Spinal cord (tissue), 10 donors: ENCODE data around the gene IL9. TPM values are rescaled to one million over a fixed set of nuclear protein-coding genes. Genes with fewer than 3 reads are reported as not detected.

Experiments
- DNase-seq, 6 donors: peaks; one replicate each; pipeline versions ENCODE4 v3.0.0 to v3.0.0-alpha.2; 2013 to 2015; ENCODE audit warnings: low spot score in 6 of 6, low read depth in 4 of 6
- H3K27ac ChIP-seq: one replicate; pipeline ENCODE4 v1.5.1; 2013; ENCODE audit warnings: low read depth, low read length, control low read depth
- H3K27me3 ChIP-seq: one replicate; pipeline ENCODE4 v1.6.1; 2013; ENCODE audit warnings: low read length; ENCODE audit not compliant: control insufficient read depth, insufficient read depth
- H3K36me3 ChIP-seq: one replicate; pipeline ENCODE4 v1.6.1; 2013; ENCODE audit warnings: low read length; ENCODE audit not compliant: control insufficient read depth, insufficient read depth
- H3K4me1 ChIP-seq: one replicate; pipeline ENCODE4 v1.6.1; 2013; ENCODE audit warnings: low read length; ENCODE audit not compliant: control insufficient read depth, insufficient read depth
- H3K4me3 ChIP-seq: one replicate; pipeline ENCODE4 v1.5.1; 2013; ENCODE audit warnings: low read depth, low read length, control low read depth
- H3K9me3 ChIP-seq: one replicate; pipeline ENCODE4 v1.6.1; 2013; ENCODE audit warnings: low read length; ENCODE audit not compliant: control insufficient read depth, insufficient read depth
- WGBS: methylation state at CpG from one replicate; pipeline ENCODE4 v1.1.5; 2013; ENCODE audit warnings: missing lambda C conversion rate; ENCODE audit not compliant: insufficient coverage; 5-methylcytosine and 5-hydroxymethylcytosine counted together
- long read RNA-seq, 4 donors: transcript quantifications; one replicate each; lab custom pipeline, GENCODE V29; 2026
- polyA plus RNA-seq, 2 donors: library from polyadenylated mRNA; unstranded; fragments of 120-200 nt; gene quantifications; one replicate each; pipeline ENCODE4 v1.2.1, GENCODE V29; 2013; ENCODE audit not compliant: insufficient read length in 2 of 2
- total RNA-seq, 2 donors: library from RNA; depleted of rRNA in 1 of 2; stranded (reverse); fragments of 120-200 nt in 1 of 2; fragments of >200 nt in 1 of 2; gene quantifications; one replicate each; pipeline versions ENCODE4 v1.2.3 to v1.2.4, GENCODE V29; 2013 to 2014
- donor health status: healthy.

Gene IL9
- total RNA-seq: not detected
- polyA plus RNA-seq: 1 to 10 TPM; 1.0 to 1.3 TPM
- long read RNA-seq, donor 1: 0 reads
- long read RNA-seq, donor 2: 0 reads
- long read RNA-seq, donor 3: 0 reads
- long read RNA-seq, donor 4: 0 reads

DNA sequence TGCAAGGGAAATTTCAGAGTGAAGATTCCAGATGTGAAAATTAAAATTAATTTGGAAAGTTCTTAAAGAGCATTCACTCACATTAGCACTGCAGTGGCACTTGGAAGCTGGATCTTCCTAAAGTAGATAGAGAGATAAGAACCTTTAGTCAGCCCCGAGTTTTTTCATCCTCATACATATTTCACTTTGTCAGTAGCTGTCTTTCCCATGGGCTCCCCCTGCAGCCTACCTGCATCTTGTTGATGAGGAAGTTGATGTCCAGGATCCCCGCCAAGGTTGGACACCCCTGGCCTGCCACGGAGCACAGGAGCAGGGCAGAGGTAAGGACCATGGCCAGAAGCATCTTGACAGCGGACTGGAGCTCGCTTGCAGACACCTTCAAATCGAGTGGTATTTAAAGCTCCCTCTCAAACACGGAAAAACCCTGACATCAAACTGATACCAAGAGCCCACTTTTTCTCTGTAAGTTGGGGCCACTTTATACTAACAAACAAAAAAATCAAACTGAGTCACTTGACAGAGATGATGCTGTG is at the start of gene IL9:
TSS of gene IL9 (minus strand) at position 368 of the 533 bp plus-strand sequence. CDS start at position 343, 25 bp downstream.
- Histone ChIP-seq H3K36me3 (no peaks in the 10 kb centered on the region), H3K4me3 (no peak within 1 kb of the TSS), H3K9me3 (no peaks in the 10 kb centered on the region), H3K4me1 (peaks cover 3% of the 10 kb centered on the region), H3K27me3 (no peaks in the 10 kb centered on the region), H3K27ac (no peak within 1 kb of the TSS)
- 78% methylated on average over 5 of the region's 7 CpGs for WGBS
- DNase-seq: no peak

DNA sequence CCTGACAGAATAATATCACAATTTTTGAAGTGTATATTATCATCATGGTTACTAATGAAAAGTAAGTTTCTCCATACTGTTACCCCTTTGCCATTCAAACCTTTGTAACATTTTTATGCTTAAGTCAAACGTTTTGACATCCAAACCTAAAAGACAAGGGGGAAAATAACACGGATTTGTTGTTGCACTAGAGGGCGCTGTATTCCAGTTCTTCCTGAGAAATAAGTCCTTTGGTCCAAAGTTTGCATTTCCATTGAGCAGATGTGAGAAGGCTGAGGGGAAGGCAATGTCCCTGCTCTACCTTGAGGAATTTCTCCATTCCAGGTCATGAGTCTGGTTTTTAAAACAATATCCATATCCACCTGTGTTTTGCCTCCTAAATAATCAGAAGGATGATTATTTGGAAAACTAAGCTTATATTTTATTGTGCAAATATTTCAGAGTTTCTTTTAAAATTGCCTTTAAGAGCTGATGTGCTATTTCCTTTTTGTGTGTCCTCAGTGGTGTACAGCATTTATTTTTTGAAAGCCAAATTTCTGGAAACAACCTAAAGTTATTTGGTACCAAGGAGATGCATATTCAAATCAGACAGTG is 49.4 kb upstream of the IL9 start:
- Histone ChIP-seq H3K4me3 (no peak overlapping the region), H3K9me3 (no peaks in the 10 kb centered on the region), H3K4me1 (no peaks in the 10 kb centered on the region), H3K36me3 (no peaks in the 10 kb centered on the region), H3K27me3 (no peaks in the 10 kb centered on the region), H3K27ac (no peak overlapping the region)
- 0% methylated on average over 2 of the region's 3 CpGs for WGBS
- DNase-seq: peak; percentile 29 to 95 (median 65)

GRCh38 chr5:135944564-135944963 is 48.9 kb upstream of the IL9 start:
- no peaks in the 10 kb centered on the region for H3K9me3 ChIP-seq
- no peak for DNase-seq
- H3K27me3 ChIP-seq: no peaks in the 10 kb centered on the region

DNA sequence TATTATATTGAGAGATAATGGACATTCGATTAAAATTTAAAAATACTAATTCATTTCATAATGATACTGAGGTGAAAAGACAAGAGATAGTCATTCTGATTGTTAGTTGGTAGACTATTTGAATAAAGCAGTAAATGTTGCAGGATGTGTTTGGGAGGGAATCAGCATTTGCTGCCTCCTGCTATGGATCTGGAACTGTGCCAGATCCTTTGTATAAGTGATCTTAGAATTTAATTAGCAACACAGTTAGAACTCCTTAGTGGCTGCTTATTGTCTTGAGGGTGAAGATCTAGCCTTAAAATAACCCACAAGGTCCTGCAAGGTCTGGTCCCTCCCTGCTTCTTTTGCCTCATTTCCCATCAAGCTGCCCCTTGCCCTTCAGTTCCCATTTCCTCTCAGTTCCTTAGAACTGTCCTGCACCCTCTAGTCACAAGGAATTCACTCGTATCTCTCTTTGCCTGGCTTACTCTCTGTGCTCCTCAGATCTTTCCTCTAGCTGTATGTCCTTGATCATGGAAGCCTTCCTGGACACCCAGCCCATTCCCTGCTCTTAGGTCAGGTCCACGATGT is 46.6 kb upstream of the IL9 start:
- H3K27ac ChIP-seq: no peak overlapping the region
- H3K4me3 ChIP-seq: no peak overlapping the region
- H3K36me3 ChIP-seq: no peaks in the 10 kb centered on the region
- WGBS: 70% methylated on average over 2 of the region's 3 CpGs
- H3K4me1 ChIP-seq: no peaks in the 10 kb centered on the region
- H3K27me3 ChIP-seq: peaks cover 3% of the 10 kb centered on the region
- DNase-seq: peak in 2 of 6 donors; percentile 54 to 79
- no peaks in the 10 kb centered on the region for H3K9me3 ChIP-seq

More at GRCh38 chr5:135944564-135944963, 48.9 kb upstream of the IL9 start:
- no peaks in the 10 kb centered on the region for H3K4me1 ChIP-seq
- no peak overlapping the region for H3K27ac ChIP-seq
- H3K4me3 ChIP-seq: no peak overlapping the region
- no peaks in the 10 kb centered on the region for H3K36me3 ChIP-seq

- Histone ChIP-seq H3K27me3 (peaks cover 3% of the 10 kb centered on the region), H3K27ac (no peak overlapping the region), H3K9me3 (no peaks in the 10 kb centered on the region), H3K4me3 (no peak overlapping the region), H3K4me1 (no peaks in the 10 kb centered on the region), H3K36me3 (no peaks in the 10 kb centered on the region)
- peak in 1 of 6 donors; percentile 72 for DNase-seq
- WGBS: 90% methylated on average over 2 of the region's 2 CpGs
Measured at GRCh38 chr5:135941711-135942110, 46.1 kb upstream of the IL9 start.

DNA sequence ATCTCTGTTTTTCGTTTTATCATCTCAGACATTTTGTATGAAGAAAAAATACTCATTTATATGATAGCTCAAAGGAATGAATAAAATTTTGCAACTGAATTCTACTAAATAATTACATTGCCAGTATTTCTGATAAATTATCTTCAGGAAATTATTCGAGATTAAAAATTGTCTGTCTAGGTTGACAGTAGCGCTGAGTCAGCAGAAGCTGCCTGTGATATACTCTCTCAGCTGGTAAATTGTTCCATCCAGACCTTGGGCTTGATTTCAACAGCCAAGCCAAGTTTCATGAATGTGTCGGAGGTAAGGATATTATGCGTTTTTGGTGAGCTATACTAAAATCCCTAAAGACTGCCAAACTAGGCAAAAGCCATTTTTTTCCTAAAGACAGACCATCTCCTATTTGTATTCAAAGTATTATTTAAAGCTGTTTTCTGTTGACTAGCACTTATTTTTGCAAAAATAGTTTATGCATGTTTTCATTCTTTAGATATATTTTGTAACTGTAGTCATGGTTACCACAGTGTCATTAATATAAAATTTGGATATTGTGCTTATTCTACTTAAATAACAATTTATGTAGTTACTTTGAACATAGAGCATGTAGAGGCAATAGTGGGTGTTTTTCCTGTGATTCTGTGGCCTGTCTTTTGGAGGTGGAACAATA is 41.7 kb upstream of the IL9 start:
- H3K27me3 ChIP-seq: peaks cover 9% of the 10 kb centered on the region
- H3K4me3 ChIP-seq: no peak overlapping the region
- H3K9me3 ChIP-seq: no peaks in the 10 kb centered on the region
- H3K27ac ChIP-seq: no peak overlapping the region
- no peaks in the 10 kb centered on the region for H3K36me3 ChIP-seq
- WGBS: 100% methylated on average over 1 of the region's 5 CpGs
- no peak for DNase-seq
- no peaks in the 10 kb centered on the region for H3K4me1 ChIP-seq

- 88% methylated on average over 3 of the region's 3 CpGs for WGBS
- peaks cover 6% of the 10 kb centered on the region for H3K4me1 ChIP-seq
- H3K4me3 ChIP-seq: no peak overlapping the region
- no peak for DNase-seq
- H3K27me3 ChIP-seq: peaks cover 28% of the 10 kb centered on the region
- no peaks in the 10 kb centered on the region for H3K36me3 ChIP-seq
- no peaks in the 10 kb centered on the region for H3K9me3 ChIP-seq
- no peak overlapping the region for H3K27ac ChIP-seq
Measured at GRCh38 chr5:135934939-135935338, 39.3 kb upstream of the IL9 start.

DNA sequence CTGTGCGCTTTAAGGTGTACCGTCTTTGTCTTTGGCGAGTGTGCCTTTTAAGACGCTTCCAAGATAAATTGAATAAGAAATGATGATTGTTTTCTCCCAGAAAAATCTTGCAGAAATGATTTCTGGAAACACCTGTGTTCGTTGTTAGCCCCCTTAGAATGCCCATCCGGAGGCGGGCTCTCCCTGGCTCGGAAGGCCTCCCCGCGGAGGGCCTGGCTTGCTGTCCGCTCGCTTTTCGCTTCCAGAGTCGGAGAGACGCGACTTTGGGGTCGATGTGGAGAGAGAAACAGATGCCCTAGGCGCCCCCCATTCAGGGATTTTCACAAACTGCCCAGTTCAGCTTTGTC is 35.3 kb upstream of the IL9 start:
- peaks cover 35% of the 10 kb centered on the region for H3K27me3 ChIP-seq
- no peak overlapping the region for H3K4me3 ChIP-seq
- no peaks in the 10 kb centered on the region for H3K9me3 ChIP-seq
- WGBS: 7% methylated on average over 16 of the region's 18 CpGs
- no peak overlapping the region for H3K27ac ChIP-seq
- no peaks in the 10 kb centered on the region for H3K36me3 ChIP-seq
- peaks cover 8% of the 10 kb centered on the region for H3K4me1 ChIP-seq
- no peak for DNase-seq

GRCh38 chr5:135930029-135930948 is 34.6 kb upstream of the IL9 start:
- DNase-seq: peak in 2 of 6 donors; percentile 47 to 68
- Histone ChIP-seq H3K9me3 (no peaks in the 10 kb centered on the region), H3K36me3 (no peaks in the 10 kb centered on the region), H3K4me3 (no peak overlapping the region), H3K4me1 (peaks cover 8% of the 10 kb centered on the region), H3K27me3 (peaks cover 35% of the 10 kb centered on the region), H3K27ac (no peak overlapping the region)
- under 1% methylated on average over 99 of the region's 99 CpGs for WGBS
